ENCODE results near the gene ACOT7.
"Not testable (repeated sequence)": the region's sequence is repeated elsewhere in the genome, so short reads cannot be mapped to it uniquely, and the experiment has no call there.

The ACOT7 gene

GRCh38 chr1:6435129-6435528, 41.6 kb upstream of the ACOT7 start:
- no peak for DNase-seq (ENCODE audit: extremely low read depth, low read depth)
- no peak for TF ChIP-seq CTCF (IDR thresholded peaks at IDR 0.05; ENCODE audit: low read depth, low read length)

GRCh38 chr1:6434186-6434585, 40.6 kb upstream of the ACOT7 start:
- TF ChIP-seq CTCF (IDR thresholded peaks at IDR 0.05; ENCODE audit: low read depth, low read length) = no peak
- DNase-seq (ENCODE audit: extremely low read depth, low read depth) = no peak

- not testable (repeated sequence) for DNase-seq (ENCODE audit: extremely low read depth, low read depth)
Measured at GRCh38 chr1:6431645-6432579, 38.3 kb upstream of the ACOT7 start.

- DNase-seq (ENCODE audit: extremely low read depth, low read depth) = not testable (repeated sequence)
Measured at GRCh38 chr1:6429660-6430411, 36.3 kb upstream of the ACOT7 start.

- DNase-seq (ENCODE audit: extremely low read depth, low read depth) = not testable (repeated sequence)
Measured at GRCh38 chr1:6428453-6428852, 34.9 kb upstream of the ACOT7 start.

- TF ChIP-seq CTCF (IDR thresholded peaks at IDR 0.05; ENCODE audit: low read depth, low read length) = no peak
- no peak for DNase-seq (ENCODE audit: extremely low read depth, low read depth)
Measured at GRCh38 chr1:6427441-6428390, 34.1 kb upstream of the ACOT7 start.

GRCh38 chr1:6426972-6427350, 33.4 kb upstream of the ACOT7 start:
- DNase-seq (ENCODE audit: extremely low read depth, low read depth) = no peak
- no peak for TF ChIP-seq CTCF (IDR thresholded peaks at IDR 0.05; ENCODE audit: low read depth, low read length)

- no peak for TF ChIP-seq CTCF (IDR thresholded peaks at IDR 0.05; ENCODE audit: low read depth, low read length)
- DNase-seq (ENCODE audit: extremely low read depth, low read depth) = no peak
Measured at GRCh38 chr1:6426277-6426971, 32.9 kb upstream of the ACOT7 start.
